IMR-90 (cell line): ENCODE results near the gene TPSD1. TPM values are rescaled to one million over a fixed set of nuclear protein-coding genes. Genes with fewer than 3 reads are reported as not detected.

ENCODE experiments used
- ATAC-seq: fragments of 200-7000 bp; cut with Tn5 transposase; 2 replicates; pipeline ENCODE4 v1.9.1; 2020; ENCODE audit warnings: low read depth, mild to moderate bottlenecking, moderate library complexity
- BruUV-seq: library from RNA; stranded (reverse); fragments of 400-500 nt; replicated peaks from 2 replicates; lab custom pipeline; 2021; lab: Mats Ljungman, UMichigan
- CTCF ChIA-PET: fragments of 300-600 bp; formaldehyde crosslinking; extraction: SDS; loops from one replicate; lab custom pipeline; 2021; ENCODE audit warnings: antibody characterized with exemption; lab: Yijun Ruan, JAX
- POLR2A ChIA-PET: fragments of 300-600 bp; sonication (Branson Sonifier 250); formaldehyde crosslinking; loops from one replicate; lab custom pipeline; 2022; ENCODE audit warnings: antibody characterized with exemption; ENCODE audit not compliant: unreplicated experiment; lab: Charles Lee
- DNase-seq: peaks from one replicate; pipeline ENCODE4 v3.0.0; 2013
- H2AFZ ChIP-seq: replicated peaks from 2 replicates; pipeline ENCODE3; 2013; ENCODE audit warnings: low read length, mild to moderate bottlenecking; ENCODE audit not compliant: poor library complexity
- H2AK5ac ChIP-seq: 2 replicates; pipeline ENCODE4 v1.6.1; 2013; ENCODE audit warnings: low read depth, low read length, inconsistent platforms
- H2AK9ac ChIP-seq: replicated peaks from 2 replicates; pipeline ENCODE3; 2013; ENCODE audit warnings: mild to moderate bottlenecking, low read depth, low read length, moderate library complexity; ENCODE audit not compliant: poor library complexity
- H2BK120ac ChIP-seq: 2 replicates; pipeline ENCODE4 v1.6.1; 2013; ENCODE audit warnings: low read depth, low read length, inconsistent platforms
- H2BK15ac ChIP-seq: 3 replicates; pipeline ENCODE4 v1.6.1; 2013; ENCODE audit warnings: low read depth, low read length, inconsistent platforms
- H2BK20ac ChIP-seq: 2 replicates; pipeline ENCODE4 v1.6.1; 2013; ENCODE audit warnings: low read depth, mild to moderate bottlenecking, inconsistent platforms, low read length, moderate library complexity
- H2BK5ac ChIP-seq: 2 replicates; pipeline ENCODE4 v1.6.1; 2013; ENCODE audit warnings: mild to moderate bottlenecking, low read depth, low read length, inconsistent platforms; ENCODE audit not compliant: poor library complexity, severe bottlenecking
- H3K14ac ChIP-seq: replicated peaks from 2 replicates; pipeline ENCODE4 v1.6.1; 2013; ENCODE audit warnings: low read depth, low read length, inconsistent platforms
- H3K18ac ChIP-seq: 2 replicates; pipeline ENCODE4 v1.6.1; 2013; ENCODE audit warnings: low read depth, low read length, control low read depth
- H3K23ac ChIP-seq: 2 replicates; pipeline ENCODE4 v1.6.1; 2013; ENCODE audit warnings: low read depth, low read length, inconsistent platforms
- H3K27ac ChIP-seq: 2 replicates; pipeline ENCODE4 v1.5.1; 2013; ENCODE audit warnings: mild to moderate bottlenecking, control low read depth, low read length; ENCODE audit not compliant: insufficient read depth
- H3K27me3 ChIP-seq: 2 replicates; pipeline ENCODE4 v1.6.1; 2013; ENCODE audit warnings: low read length; ENCODE audit not compliant: control insufficient read depth, insufficient read depth
- H3K36me3 ChIP-seq: 2 replicates; pipeline ENCODE4 v1.6.1; 2013; ENCODE audit warnings: low read length, mixed read lengths; ENCODE audit not compliant: control insufficient read depth, insufficient read depth
- H3K4ac ChIP-seq: 2 replicates; pipeline ENCODE4 v1.6.1; 2013; ENCODE audit warnings: low read depth, low read length, inconsistent platforms
- H3K4me1 ChIP-seq: 2 replicates; pipeline ENCODE4 v1.6.1; 2013; ENCODE audit warnings: low read length, mixed read lengths; ENCODE audit not compliant: control insufficient read depth, insufficient read depth
- H3K4me2 ChIP-seq: 2 replicates; pipeline ENCODE4 v1.6.1; 2013; ENCODE audit warnings: low read depth, mild to moderate bottlenecking, control low read depth, low read length, moderate library complexity
- H3K4me3 ChIP-seq: 2 replicates; pipeline ENCODE4 v1.5.1; 2013; ENCODE audit warnings: low read depth, mild to moderate bottlenecking, control low read depth, low read length, moderate library complexity; ENCODE audit not compliant: insufficient read depth
- H3K56ac ChIP-seq: 2 replicates; pipeline ENCODE4 v1.6.1; 2013; ENCODE audit warnings: low read length, inconsistent platforms; ENCODE audit not compliant: insufficient read depth; ENCODE audit errors: extremely low read depth
- H3K79me1 ChIP-seq, 2 experiments: 2 replicates each; pipeline ENCODE4 v1.6.1; 2013; ENCODE audit warnings: low read length in 2 of 2, inconsistent platforms in 1 of 2, low read depth in 1 of 2
- H3K9ac ChIP-seq: 2 replicates; pipeline ENCODE4 v1.6.1; 2013; ENCODE audit warnings: low read depth, low read length, control low read depth
- H3K9me1 ChIP-seq: 2 replicates; pipeline ENCODE4 v1.6.1; 2013; ENCODE audit warnings: low read length, inconsistent platforms; ENCODE audit not compliant: insufficient read depth
- H3K9me3 ChIP-seq: 2 replicates; pipeline ENCODE4 v1.6.1; 2013; ENCODE audit warnings: low read length; ENCODE audit not compliant: control insufficient read depth, insufficient read depth
- H4K20me1 ChIP-seq: 2 replicates; pipeline ENCODE4 v1.6.1; 2013; ENCODE audit warnings: low read length, inconsistent platforms; ENCODE audit not compliant: insufficient read depth
- H4K5ac ChIP-seq: 2 replicates; pipeline ENCODE4 v1.6.1; 2013; ENCODE audit warnings: mild to moderate bottlenecking, low read depth, low read length, control low read depth
- H4K8ac ChIP-seq, 2 experiments: 2 replicates each; pipeline ENCODE4 v1.6.1; 2013; ENCODE audit warnings: low read depth in 2 of 2, low read length in 2 of 2, control low read depth in 1 of 2, inconsistent platforms in 1 of 2
- H4K91ac ChIP-seq: 2 replicates; pipeline ENCODE4 v1.6.1; 2013; ENCODE audit warnings: low read depth, low read length, inconsistent platforms; ENCODE audit not compliant: insufficient read depth
- POLR2A ChIP-seq: IDR thresholded peaks from 2 replicates; pipeline ENCODE4 v1.6.1; 2012; ENCODE audit warnings: mild to moderate bottlenecking, low read depth, low read length
- RCOR1 ChIP-seq: IDR thresholded peaks from 2 replicates; pipeline ENCODE4 v1.6.1; 2012; ENCODE audit warnings: mild to moderate bottlenecking, low read length, improper control_type of control experiment; ENCODE audit not compliant: insufficient replicate concordance
- SMC3 ChIP-seq: fragments of 150-350 bp; IDR thresholded peaks from 2 replicates; pipeline ENCODE4 v1.6.1; 2016; ENCODE audit warnings: low read depth, mild to moderate bottlenecking, antibody characterized with exemption, low read length, moderate library complexity
- WGBS, 2 experiments: methylation state at CpG; one replicate each; pipeline versions ENCODE4 v1.1.5 to v1.1.7; 2013; ENCODE audit warnings: missing lambda C conversion rate in 2 of 2; ENCODE audit not compliant: insufficient read length in 1 of 2; ENCODE audit errors: extremely low coverage in 2 of 2; 5-methylcytosine and 5-hydroxymethylcytosine counted together
- dilution Hi-C: fragments of 300-500 bp; cut with HindIII; formaldehyde crosslinking; loops from one replicate; pipeline ENCODE4 v1.14.3; 2018; ENCODE audit warnings: low sequenced_read_pairs; ENCODE audit not compliant: unreplicated experiment
- in situ Hi-C: fragments of 300-500 bp; cut with MboI; formaldehyde crosslinking; loops from 3 replicates; pipeline ENCODE4 v1.14.3; 2019; ENCODE audit warnings: low sequenced_read_pairs, inconsistent platforms, mixed read lengths
- intact Hi-C: fragments of 100-400 bp; cut with micrococcal nuclease; formaldehyde crosslinking; loops from 2 replicates; pipeline ENCODE4 v1.10.0; 2022
- polyA plus RNA-seq, 3 experiments: library from polyadenylated mRNA; depleted of rRNA; stranded (reverse); fragments of >200 nt; gene quantifications; 2 replicates each; pipeline ENCODE4 v1.2.3, GENCODE V29; 2012; ENCODE audit warnings: low replicate concordance in 1 of 3
- total RNA-seq: library from RNA; depleted of rRNA; stranded (reverse); fragments of >200 nt; gene quantifications from 2 replicates; pipeline ENCODE4 v1.2.3, GENCODE V29; 2012

The TPSD1 gene
- total and polyA plus RNA-seq, 2 of the 4 experiments (the other 2 are of a cell fraction): not detected

- ATAC-seq (no peak), DNase-seq (no peak)
- Histone ChIP-seq H3K79me1 (no peaks in the 10 kb centered on the region), H3K36me3 (peaks cover 4% of the 10 kb centered on the region; the same call in 1 of the 2 replicates), H3K9ac (no peak overlapping the region), H3K4ac (no peak overlapping the region), H4K91ac (no peak overlapping the region), H3K4me2 (no peak overlapping the region), H4K5ac (no peak overlapping the region), H2BK120ac (no peak overlapping the region), H2BK5ac (no peak overlapping the region), H4K20me1 (no peaks in the 10 kb centered on the region), H3K56ac (no peak overlapping the region), H3K27me3 (no peaks in the 10 kb centered on the region), H3K18ac (no peak overlapping the region), H3K4me1 (no peaks in the 10 kb centered on the region), H3K14ac (no peak overlapping the region), H3K27ac (no peak overlapping the region), H4K8ac (no peak overlapping the region), H3K9me3 (no peaks in the 10 kb centered on the region), H3K23ac (no peak overlapping the region), H3K4me3 (no peak overlapping the region), H2AK9ac (no peak overlapping the region), H2AK5ac (no peak overlapping the region), H2BK15ac (no peak overlapping the region), H3K9me1 (no peaks in the 10 kb centered on the region), H2AFZ (no peak overlapping the region), H2BK20ac (no peak overlapping the region)
- POLR2A ChIA-PET: no interaction called here
- BruUV-seq: no TSS peak
- no CpG with 5 or more reads among the region's 25 CpGs for WGBS, 2 experiments
- CTCF ChIA-PET: no interaction called here
- intact Hi-C loops: no loop called here
- no peak for TF ChIP-seq SMC3
- TF ChIP-seq POLR2A: no peak
- TF ChIP-seq RCOR1: no peak
- in situ Hi-C loops: loop anchor here (25.0 kb wide), 1 partner anchor 402 kb away; the partner anchor contains the start of gene GNG13
- dilution Hi-C loops: no loop called here
Measured at GRCh38 chr16:1213796-1214372, 42.0 kb upstream of the TPSD1 start.
